Smooth muscle cell (in vitro differentiated cells): ENCODE data around the gene TDP1. TPM values are rescaled to one million over a fixed set of nuclear protein-coding genes. Genes with fewer than 3 reads are reported as not detected.

ENCODE experiments used
- DNase-seq: peaks from one replicate; lab custom pipeline; 2025; ENCODE audit not compliant: unreplicated experiment; lab: John Stamatoyannopoulos, UW
- H2AFZ ChIP-seq: fragments of 200-600 bp; sonication (generic); 2 replicates; pipeline ENCODE4 v1.6.0; 2016; ENCODE audit warnings: antibody characterized with exemption, low read depth, mild to moderate bottlenecking
- H3F3A ChIP-seq: fragments of 200-600 bp; sonication (generic); 2 replicates; pipeline ENCODE4 v1.6.0; 2017; ENCODE audit warnings: antibody characterized with exemption, low read depth
- H3K27ac ChIP-seq: fragments of 200-600 bp; sonication (generic); 2 replicates; pipeline ENCODE4 v1.5.1; 2016; ENCODE audit warnings: low read depth, mild to moderate bottlenecking
- H3K27me3 ChIP-seq: fragments of 200-600 bp; sonication (generic); 2 replicates; pipeline ENCODE4 v1.6.1; 2016; ENCODE audit warnings: low read depth, mild to moderate bottlenecking
- H3K36me3 ChIP-seq: fragments of 200-600 bp; sonication (generic); 2 replicates; pipeline ENCODE4 v1.5.1; 2016; ENCODE audit warnings: low read depth
- H3K4me1 ChIP-seq: fragments of 200-600 bp; sonication (generic); 2 replicates; pipeline ENCODE4 v1.5.1; 2016; ENCODE audit warnings: low read depth
- H3K4me2 ChIP-seq: fragments of 200-600 bp; sonication (generic); 2 replicates; pipeline ENCODE4 v1.6.0; 2016; ENCODE audit warnings: mild to moderate bottlenecking
- H3K4me3 ChIP-seq: fragments of 200-600 bp; sonication (generic); 2 replicates; pipeline ENCODE4 v1.5.1; 2016; ENCODE audit warnings: mild to moderate bottlenecking
- H3K79me2 ChIP-seq: fragments of 200-600 bp; sonication (generic); 2 replicates; pipeline ENCODE4 v1.6.0; 2016; ENCODE audit warnings: low read depth, mild to moderate bottlenecking
- H3K9ac ChIP-seq: fragments of 200-600 bp; sonication (generic); 2 replicates; pipeline ENCODE4 v1.6.0; 2016; ENCODE audit warnings: low read depth
- H3K9me3 ChIP-seq: fragments of 200-600 bp; sonication (generic); replicated peaks from 2 replicates; pipeline ENCODE4 v1.5.1; 2016; ENCODE audit warnings: low read depth
- H4K20me1 ChIP-seq: fragments of 200-600 bp; sonication (generic); 2 replicates; pipeline ENCODE4 v1.6.0; 2016; ENCODE audit warnings: low read depth
- CTCF ChIP-seq: fragments of 200-600 bp; sonication (generic); IDR thresholded peaks from 2 replicates; pipeline ENCODE4 v1.5.1; 2017; ENCODE audit warnings: borderline replicate concordance, mild to moderate bottlenecking, antibody characterized with exemption; ENCODE audit not compliant: insufficient read depth, poor library complexity, severe bottlenecking
- WGBS: methylation state at CpG from one replicate; pipeline ENCODE4 v1.1.7; 2016; ENCODE audit warnings: low lambda C conversion rate; 5-methylcytosine and 5-hydroxymethylcytosine counted together
- polyA plus RNA-seq: library from polyadenylated mRNA; unstranded; fragments of >200 nt; fragmentation: Nextera tagmentation; extraction: Ambion mirVana; gene quantifications from 2 replicates; pipeline ENCODE4 v1.2.1, GENCODE V29; 2016
- total RNA-seq: library from RNA; depleted of rRNA; stranded (reverse); fragments of >200 nt; gene quantifications from 2 replicates; pipeline ENCODE4 v1.2.3, GENCODE V29; 2014

The TDP1 gene
- total and polyA plus RNA-seq, 2 experiments from 2014 or later = 10.0 to 22.3 TPM

GRCh38 chr14:89908712-89909450, 46.8 kb upstream of the TDP1 start:
- no peaks in the 10 kb centered on the region for H3K36me3 ChIP-seq

GRCh38 chr14:89909586-89909985, 46.1 kb upstream of the TDP1 start:
- 98% methylated on average over 9 of the region's 9 CpGs for WGBS
- no peak overlapping the region for H3K4me2 ChIP-seq
- H3K4me1 ChIP-seq = peaks cover 16% of the 10 kb centered on the region
- H3K27ac ChIP-seq = no peak overlapping the region
- no peak for TF ChIP-seq CTCF
- no peaks in the 10 kb centered on the region for H3K79me2 ChIP-seq
- H3K27me3 ChIP-seq = no peaks in the 10 kb centered on the region
- H3K9me3 ChIP-seq = no peaks in the 10 kb centered on the region
- H3K36me3 ChIP-seq = no peaks in the 10 kb centered on the region
- H3K9ac ChIP-seq = no peak overlapping the region
- DNase-seq = no peak
- no peaks in the 10 kb centered on the region for H4K20me1 ChIP-seq
- no peaks in the 10 kb centered on the region for H3F3A ChIP-seq
- no peak overlapping the region for H3K4me3 ChIP-seq
- no peak overlapping the region for H2AFZ ChIP-seq

More at GRCh38 chr14:89908712-89909450, 46.8 kb upstream of the TDP1 start:
- no peak for DNase-seq
- H4K20me1 ChIP-seq = no peaks in the 10 kb centered on the region
- H3K9ac ChIP-seq = no peak overlapping the region
- H3K4me3 ChIP-seq = no peak overlapping the region
- no peak for TF ChIP-seq CTCF
- H3K4me2 ChIP-seq = no peak overlapping the region
- H3F3A ChIP-seq = no peaks in the 10 kb centered on the region
- peaks cover 16% of the 10 kb centered on the region for H3K4me1 ChIP-seq
- WGBS = 90% methylated on average over 9 of the region's 9 CpGs
- H3K79me2 ChIP-seq = no peaks in the 10 kb centered on the region
- H3K27me3 ChIP-seq = no peaks in the 10 kb centered on the region
- no peak overlapping the region for H3K27ac ChIP-seq
- no peaks in the 10 kb centered on the region for H3K9me3 ChIP-seq
- H2AFZ ChIP-seq = no peak overlapping the region

- Histone ChIP-seq H4K20me1 (no peaks in the 10 kb centered on the region), H3K27me3 (no peaks in the 10 kb centered on the region), H3K36me3 (no peaks in the 10 kb centered on the region), H3K9me3 (no peaks in the 10 kb centered on the region), H3K4me3 (peak overlapping the region; percentile 29), H3K4me2 (peak overlapping the region; percentile 49), H3K4me1 (peaks cover 16% of the 10 kb centered on the region), H3K27ac (peak overlapping the region; percentile 93), H2AFZ (peak overlapping the region; percentile 14), H3F3A (no peaks in the 10 kb centered on the region), H3K79me2 (no peaks in the 10 kb centered on the region), H3K9ac (peak overlapping the region; percentile 93)
- TF ChIP-seq CTCF = no peak
- no peak for DNase-seq
- 82% methylated on average over 5 of the region's 5 CpGs for WGBS
Observed at GRCh38 chr14:89910691-89911009, 45.1 kb upstream of the TDP1 start.
